NCI-H2171 (cell line): ENCODE results near the gene ALK.

Experiments used
- DNase-seq: peaks from one replicate; lab custom pipeline; 2025; lab: John Stamatoyannopoulos, UW

Gene ALK

DNA sequence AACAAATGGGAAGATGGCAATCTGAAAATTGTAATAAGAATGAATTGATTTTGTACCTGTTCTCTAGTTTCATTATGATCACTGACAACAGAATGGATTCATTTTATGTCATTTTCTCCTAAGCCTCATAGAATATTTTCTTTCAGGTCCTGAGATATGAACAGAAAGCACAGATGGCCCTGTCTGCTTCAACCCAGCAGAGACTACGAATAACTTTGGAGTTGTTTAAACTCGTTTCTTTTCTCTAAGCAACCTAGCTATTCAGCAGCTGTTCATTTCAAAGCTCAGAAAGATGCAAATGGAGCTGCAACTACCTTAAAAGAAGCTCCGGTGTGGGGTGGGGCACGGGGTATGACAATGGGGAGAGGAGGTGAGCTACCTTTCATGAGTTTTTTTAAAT, 124.9 kb downstream of the ALK start:
- no peak for DNase-seq

DNA sequence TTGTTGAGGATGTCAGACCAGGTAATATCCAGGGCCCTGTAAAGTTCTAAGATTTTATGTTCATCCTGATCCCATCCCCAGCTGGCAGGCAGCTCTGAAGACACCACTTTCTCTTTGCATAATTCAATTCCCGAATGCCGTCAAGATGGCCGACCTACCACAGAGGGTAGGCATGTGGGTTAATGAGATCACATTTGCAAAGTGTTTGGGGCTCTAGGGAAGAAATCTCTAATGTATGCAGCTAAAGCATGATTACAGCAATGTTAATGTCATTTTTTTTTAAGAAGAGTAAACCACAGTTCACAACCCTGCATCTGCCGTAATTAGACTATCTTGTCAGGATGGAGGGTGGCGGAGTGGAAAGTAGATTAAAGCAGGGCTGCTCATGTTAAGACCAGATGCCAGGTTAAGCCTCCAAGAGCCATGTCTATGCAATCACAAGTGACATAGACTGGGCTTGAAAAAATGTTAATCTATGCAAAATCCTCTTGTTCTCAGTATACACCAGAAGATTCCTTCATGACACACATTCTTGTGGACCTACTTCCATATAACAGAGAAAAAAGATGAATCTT, 131.4 kb downstream of the ALK start:
- no peak for DNase-seq

DNA sequence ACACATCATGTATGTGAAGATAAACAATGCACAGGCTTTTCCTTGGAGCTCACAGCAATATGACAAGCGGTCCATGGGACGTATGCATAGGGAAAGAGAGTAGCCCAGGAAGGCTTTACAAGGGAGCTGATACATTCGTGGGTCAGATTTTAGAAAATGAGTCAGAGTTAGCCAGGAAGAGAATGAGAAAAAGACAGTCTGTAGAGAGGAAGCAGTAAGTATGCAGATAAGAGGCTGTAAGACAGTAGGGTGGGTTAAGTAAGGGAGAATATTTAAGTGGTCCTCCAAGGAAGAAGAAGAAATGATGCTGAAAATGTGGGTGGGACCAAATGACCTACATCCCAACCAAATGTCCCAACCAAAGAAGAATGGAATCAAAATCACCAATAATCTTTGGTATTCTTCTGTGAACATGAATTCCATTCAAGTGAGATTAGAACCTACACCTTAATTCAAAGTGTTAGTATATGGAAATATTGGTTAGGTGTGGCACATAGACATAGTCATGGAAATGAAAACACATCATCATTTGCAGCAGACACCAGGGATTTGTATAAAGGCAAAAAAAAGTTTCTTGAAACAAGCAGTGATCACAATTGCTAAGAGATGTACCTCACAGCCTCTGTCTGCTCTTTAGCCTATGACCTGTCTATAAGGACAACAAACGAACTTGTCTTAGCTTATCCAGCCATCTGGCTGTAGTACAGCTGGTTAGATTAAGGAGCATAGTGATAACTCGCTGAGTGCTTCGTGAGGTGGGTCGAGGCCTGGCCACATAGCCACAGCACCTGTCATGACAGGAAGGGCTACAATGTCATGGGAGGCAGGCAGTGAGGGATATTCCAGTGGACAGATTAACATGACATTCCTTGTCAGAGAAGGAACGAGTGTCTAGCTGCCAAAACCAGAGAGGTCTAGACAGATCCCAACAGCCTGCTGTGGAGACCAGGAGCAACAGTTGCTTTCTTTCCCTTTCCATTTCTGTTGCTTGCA, 133.6 kb downstream of the ALK start:
- no peak for DNase-seq

DNA sequence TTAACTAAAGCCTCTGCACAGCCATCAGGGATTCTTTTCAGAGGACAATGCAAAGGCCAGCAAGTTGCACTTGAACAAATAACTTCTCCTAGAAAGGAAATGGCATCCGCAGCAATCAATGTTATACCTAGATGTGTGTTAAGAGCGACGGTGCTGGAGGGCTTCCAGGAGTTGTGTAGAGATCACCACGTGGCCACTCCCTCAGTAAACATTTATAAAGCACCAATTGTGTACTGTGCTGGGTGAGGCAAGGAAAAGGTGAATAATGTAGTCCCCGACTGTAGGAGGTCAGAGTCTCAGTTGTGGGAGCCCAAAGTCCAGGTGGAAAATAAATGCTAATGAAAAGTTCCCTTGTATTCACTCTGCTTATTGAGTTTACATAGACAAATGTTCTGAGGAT, 135.0 kb downstream of the ALK start:
- no peak for DNase-seq

DNA sequence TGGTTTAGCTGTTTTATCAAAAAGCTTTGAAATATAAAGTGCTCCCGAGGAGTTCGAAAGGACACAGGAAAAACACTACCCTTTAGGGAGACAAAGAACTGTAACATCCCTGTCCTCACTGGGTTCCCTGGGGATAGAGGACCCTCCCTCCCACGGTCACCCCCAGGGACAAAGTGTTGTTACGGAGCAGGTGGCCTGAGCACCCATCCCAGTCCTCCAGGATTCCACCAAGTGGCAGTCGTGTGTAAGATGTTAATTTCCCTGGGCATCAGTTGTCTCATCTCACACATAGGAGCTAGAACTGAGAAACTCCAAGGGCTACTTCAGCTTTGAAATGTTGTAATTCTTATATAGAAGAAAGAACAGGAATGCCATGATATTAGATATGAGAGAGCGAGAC, 137.7 kb downstream of the ALK start:
- no peak for DNase-seq

DNA sequence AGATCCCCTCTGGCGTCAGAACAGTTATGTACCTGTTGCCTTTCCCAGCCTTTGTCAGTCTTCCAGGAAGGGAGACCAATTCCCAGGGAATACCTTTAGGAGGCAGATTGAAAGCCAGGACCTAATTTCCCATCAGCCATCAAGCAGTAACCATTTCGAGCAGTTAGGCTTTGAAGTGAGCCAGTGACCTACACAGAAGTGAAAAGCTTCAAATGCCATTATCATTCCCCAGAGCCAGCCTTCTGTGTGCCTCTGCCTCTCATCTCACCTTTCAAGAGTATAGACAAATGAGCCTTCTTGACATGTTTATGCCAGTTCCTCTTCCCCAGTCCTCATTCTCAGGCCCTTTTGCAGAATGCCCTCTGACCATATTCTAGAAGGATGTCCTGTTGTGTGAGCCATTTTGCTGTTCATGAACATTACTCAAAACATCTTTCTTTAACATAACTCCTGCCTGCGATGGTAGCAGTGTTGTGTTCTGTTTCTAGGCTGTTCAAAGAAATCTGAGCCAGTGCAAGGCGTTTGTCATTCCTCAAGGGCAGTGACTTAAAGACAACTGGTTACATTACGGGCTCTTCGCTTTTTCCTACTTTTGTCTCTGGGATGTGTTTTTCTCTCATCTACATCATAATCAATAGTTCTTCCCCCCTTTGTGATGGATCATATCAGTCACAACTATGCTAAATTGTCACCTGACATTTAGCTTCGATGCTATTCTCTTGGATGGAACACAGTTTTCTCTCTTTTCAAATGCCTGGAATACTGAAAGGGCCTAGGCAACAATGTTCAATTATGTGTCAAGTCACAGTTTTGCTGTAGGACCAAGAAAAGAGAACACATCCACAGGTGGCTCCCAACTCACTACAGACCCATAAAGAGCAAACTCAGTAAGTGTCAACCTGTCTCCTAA, 138.6 kb downstream of the ALK start:
- no peak for DNase-seq

DNA sequence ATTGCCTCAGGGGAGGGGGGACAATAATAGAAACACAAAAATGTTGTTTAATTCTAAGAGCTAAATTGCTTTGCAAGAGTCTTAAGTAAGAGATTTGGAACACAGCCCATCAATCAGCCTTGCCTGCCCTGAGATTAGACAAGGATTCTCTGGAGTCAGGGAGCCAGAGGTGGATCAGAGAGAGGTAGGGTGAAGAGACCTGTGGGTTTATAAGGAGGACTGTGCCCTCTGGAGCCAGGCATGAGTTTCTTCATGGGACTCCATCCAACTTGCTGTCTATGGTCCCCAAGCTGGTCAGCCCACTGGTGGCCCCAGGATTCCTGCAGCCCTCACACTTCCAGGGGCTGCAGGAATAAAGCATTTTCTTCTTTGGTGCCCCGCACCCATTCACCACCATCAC, 139.3 kb downstream of the ALK start:
- no peak for DNase-seq

DNA sequence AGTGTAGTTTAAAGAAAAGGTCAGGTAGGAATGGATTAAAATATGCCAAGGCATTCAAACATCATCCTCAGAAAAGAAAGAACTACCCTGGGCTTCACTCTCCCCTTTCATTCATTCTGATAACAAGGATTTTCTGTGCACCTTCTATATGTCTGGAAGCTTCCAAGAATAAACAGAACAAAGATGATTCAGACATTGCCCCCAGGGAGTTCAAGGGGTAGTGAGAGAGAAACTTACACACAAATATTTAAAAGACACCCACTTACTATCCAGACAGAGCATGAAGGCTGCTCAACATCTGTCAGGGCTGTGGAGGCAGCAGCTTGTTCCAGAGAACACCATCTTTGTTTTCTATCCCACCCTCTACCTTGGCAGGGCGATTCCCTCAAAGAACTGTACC, 140.5 kb downstream of the ALK start:
- no peak for DNase-seq

DNA sequence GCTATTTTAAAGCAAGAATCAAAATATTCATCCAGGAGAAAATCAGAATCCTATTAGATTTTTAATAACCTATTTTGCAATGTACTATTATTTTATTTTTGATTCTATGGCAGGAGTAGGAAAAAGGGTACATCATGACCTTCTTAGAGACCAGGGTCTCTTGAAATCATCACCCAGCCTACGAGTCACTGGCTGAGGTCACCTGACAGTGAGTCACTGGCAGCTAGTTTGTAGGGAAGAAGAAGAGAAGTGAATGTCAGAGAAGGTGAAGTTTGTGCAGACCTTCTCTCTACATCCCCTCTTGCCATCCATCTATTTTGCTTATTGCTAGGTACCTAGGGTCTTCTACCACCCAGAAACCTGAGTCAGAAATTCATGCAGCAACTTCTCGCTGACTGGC, 144.2 kb downstream of the ALK start:
- DNase-seq: no peak

DNA sequence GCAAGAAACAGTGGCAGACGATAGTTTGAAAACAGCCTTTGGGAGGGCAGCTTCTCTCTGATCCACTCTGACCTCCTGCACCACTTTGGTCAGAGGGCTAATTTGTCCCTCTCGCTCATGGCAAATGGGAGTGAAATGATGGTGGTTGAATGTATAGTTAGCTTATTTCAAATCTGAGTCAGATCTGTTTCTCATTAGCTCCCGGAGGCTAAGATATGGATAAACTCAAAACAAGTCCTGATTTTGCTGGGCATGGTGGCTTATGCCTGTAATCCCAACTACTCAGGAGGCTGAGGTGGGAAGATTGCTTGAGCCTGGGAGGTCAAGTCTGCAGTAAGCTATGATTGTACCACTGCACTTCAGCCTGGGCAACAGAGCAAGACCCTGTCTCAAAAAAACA, 145.0 kb downstream of the ALK start:
- DNase-seq: no peak

DNA sequence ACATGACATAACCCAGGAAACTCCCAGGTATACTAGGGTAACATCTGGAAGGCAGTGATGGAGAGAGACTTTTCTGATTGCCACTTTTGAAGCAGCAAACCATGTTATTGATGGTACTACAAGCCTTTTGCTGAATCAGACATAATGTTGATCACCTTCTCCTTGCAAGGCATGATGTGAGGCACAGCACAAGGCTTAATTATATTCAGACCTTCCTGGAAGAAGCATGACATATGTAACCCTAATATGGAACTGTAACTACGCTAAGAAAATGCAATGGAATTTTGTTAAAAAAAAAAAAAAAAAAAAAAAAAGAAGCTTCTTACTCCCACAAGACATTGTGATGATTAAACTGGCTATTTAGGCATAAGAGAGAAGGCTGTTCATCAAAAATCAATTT, 145.4 kb downstream of the ALK start:
- DNase-seq: no peak

DNA sequence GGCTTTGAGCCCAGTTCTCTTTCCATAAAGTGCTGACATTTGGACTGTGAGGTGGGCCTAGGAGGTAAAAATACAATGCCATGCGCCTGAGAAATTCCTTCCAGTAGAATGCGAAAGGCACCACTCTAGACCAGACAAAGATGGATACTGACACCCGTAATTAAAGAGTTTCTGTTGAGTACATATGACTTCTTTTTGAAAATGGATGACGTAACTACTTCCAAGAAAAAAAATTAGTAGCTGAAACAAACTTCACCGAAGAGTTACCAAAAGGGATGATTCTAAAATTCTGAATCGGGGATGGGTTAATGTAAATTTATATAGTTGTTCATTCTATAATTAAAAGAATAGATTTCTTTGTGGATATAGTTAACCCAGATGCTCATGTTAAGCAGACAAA, 146.8 kb downstream of the ALK start:
- no peak for DNase-seq

DNA sequence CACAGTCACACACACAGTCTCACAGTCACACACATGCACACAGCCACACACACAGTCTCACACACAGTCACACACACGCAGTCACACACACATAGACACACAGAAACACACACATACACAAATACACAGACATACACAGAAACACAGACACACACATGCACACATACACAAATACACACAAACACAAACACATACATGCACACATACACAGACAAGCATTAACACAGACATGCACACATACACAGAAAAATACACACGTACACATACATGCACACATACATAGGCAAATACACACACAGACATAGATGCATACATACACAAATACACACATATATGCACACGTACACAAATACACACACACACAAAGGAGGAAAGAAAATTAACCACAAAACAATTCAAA, 150.5 kb downstream of the ALK start:
- DNase-seq: no peak

DNA sequence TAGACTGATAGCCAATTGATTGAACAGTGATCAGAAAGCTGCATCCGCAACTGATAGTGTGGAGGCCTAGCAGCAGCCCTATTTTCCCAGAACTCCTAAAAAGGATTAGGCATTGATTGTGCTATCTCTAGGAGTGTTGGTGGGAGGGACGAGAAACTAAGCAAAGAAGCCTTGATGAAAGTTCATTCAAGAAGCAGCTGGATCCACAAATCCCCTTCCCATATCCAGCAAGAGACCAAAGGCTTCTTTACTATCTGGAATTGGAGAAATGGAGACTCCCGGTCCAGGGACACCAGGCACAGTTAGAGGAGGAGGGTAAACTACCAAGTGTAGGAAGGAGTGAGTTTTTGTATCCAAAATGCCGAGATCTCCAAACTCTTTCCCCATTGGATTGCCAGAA, 151.5 kb downstream of the ALK start:
- DNase-seq: no peak

DNA sequence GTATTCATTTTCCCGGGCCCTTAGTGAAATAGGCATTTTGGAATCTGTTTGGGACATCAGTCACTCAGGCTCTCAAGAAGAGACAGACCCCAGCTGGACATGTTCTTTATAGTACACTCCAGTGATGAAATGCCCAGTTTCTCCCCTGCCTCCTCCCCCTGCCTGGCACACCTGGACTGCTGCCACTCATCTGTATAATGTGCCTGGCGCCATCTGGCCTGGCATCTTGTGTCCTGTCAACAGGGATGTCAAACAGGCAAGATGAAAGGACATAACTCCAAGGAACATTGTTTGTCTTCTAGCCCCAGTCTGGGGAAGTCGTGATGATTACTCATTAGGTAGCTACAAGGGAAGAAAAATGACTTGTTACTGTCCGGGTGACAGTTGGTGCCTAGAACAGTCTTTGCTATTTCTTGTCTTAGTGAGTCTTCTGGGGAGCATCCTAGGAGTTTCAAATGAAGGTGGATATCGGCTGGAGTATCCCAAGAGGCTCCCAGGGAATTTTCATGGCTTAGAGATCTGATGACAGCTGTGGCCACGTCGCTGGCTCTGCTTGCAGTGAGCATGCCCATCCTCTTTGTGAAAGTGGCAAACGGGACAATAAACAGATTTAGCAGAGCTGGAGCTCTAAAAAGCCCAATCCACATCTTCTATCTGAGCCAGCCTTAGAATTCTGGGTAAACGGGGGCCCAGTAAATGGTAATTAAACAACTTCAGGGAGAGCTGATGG, 153.6 kb downstream of the ALK start:
- no peak for DNase-seq

DNA sequence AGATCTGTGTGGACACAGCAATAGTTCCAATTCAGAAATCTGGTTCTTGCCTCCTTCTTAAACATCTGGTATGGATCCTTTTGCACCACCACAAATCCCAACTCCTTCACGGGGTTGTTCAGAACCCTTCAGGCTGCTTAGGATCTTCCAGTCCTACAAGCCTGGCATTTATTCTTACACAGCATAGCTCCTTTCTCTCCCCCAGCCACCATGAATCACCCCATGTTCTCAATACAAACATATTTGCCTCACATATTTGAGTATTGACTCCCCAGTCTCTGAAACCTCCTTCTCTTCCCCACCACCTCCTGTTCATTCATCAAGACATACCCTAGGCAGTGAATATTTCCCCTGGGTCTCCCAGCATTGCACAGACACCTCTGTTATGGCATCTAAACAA, 155.2 kb downstream of the ALK start:
- no peak for DNase-seq

DNA sequence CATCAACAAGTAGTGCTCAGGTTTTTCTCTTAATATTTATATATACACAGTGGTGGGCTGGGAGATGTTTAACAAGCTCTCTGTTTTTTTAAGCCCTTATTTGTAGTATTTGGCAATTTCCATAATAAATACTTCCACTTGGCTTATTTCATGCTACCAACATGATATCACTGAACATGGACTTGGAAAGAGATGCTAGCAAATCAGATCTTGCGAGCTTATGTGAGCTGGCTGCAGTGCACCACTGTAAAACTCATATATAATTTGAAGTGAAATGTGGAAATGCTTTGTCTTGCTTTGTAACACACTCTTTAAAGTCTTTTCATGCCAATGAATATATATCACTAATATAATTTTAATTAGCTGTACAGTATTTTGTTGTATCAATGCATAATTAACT, 155.7 kb downstream of the ALK start:
- DNase-seq: no peak

DNA sequence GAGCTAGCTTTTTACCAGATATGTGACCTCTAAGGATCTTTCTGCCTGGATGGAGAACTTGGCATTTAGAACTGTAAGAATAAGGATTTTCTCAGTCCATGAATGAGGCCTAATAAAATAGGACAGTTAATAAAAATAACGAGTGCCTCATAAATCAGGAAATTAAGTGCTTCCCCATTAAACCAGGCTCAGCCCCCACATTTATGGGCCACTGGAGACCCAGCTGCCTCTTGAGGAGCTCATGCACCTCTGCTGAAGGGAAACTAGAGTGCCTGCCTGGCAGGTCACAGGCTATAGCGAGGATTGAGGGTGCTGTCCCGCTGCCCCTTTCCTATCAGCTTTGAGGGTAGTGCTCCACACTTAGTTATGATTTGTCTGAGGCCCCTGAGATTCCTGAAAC, 158.0 kb downstream of the ALK start:
- DNase-seq: no peak

DNA sequence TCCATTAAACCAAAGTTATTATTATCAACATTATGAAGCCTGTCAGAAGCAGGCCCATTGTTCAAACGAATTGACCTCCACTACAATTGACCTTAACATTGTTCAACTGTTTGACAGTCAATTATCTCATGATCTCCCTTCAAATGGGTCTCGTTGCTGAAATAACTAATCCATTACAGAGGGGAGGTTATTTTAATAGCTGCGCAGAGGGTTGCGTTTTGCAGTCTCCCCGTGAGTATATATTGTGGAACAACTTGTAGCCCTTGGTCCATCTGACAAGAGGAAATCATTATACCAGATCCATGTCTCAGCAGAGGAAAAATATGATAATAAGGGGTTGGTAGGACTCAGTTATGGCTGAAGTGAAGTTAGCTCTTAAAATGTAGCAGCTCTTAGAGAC, 159.1 kb downstream of the ALK start:
- DNase-seq: no peak

DNA sequence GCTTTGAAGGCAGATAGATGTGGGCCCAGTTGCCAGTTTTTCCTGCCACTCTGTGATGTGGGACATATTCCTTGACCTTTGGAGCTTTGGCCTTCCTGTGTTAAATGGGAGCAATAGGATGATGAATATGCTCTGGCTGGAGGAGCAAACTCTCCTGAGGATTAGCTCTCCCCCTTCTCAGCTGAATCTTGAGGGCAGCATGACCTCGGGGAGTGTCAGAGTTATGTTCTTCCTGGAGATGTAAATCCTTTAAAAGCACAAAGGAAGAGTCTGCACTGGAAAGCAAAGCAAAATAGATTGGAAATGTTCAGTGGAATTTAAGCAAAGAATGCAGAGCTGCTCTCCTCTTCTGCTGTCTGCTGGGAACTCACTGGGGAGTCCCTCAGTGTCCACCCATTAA, 160.1 kb downstream of the ALK start:
- no peak for DNase-seq

DNA sequence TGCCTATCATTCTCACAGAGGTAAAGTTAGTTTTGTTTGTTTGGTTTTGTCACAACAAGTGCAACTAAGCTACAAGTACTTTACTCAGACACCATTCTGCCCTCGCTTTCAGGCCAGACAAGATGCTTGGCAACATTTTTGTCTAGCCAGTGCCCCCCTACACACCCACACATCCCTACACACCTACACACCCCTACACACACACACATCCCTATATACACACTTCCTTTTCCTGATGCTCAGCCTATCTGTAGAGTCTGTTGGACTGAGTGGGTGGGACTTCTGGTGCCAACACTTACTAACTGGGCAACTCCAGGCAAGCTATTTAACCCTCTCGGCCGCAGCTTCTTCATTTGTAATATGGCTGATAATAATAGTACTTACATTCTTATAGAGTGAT, 161.4 kb downstream of the ALK start:
- DNase-seq: no peak

DNA sequence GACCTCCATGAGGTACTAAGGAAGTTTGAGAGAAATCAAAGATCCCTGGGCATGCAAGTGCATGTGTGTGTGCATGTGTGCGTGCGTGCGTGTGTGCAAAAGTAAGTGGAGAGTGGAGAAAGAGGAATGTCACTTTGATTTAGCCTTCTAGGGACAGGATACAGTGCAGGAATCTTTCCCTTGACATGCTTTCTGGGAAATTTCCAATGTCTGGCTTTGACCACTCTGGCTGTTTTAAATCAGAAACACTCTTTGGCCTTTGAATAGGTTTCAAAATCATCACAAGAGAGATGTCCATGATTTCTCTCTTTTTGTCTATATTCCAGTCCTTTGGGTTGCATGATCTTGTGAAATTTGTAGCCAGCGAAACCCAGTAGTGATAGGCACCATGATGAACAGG, 162.0 kb downstream of the ALK start:
- no peak for DNase-seq
